Neural progenitor cell (in vitro differentiated cells): ENCODE results near the gene DUSP2.

Source experiments
- CTCF ChIP-seq: fragments of 200-600 bp; sonication (generic); IDR thresholded peaks from 2 replicates; pipeline ENCODE4 v1.5.1; 2017; ENCODE audit warnings: antibody characterized with exemption, mild to moderate bottlenecking
- EZH2phosphoT487 ChIP-seq: fragments of 200-600 bp; sonication (generic); IDR thresholded peaks from 2 replicates; pipeline ENCODE4 v1.6.1; 2017; ENCODE audit warnings: antibody characterized with exemption

- TF ChIP-seq CTCF (no peak), EZH2phosphoT487 (no peak)
These were observed 50.1 kb downstream of the DUSP2 start for GRCh38 chr2:96095116-96095636.
